Jurkat, Clone E6-1 (cell line): Measurements from ENCODE around the gene MYO1B.
A peak's percentile ranks its signal among the peaks of the same experiment; 100 is the strongest.

ENCODE experiments used
- DNase-seq: peaks from one replicate; pipeline ENCODE4 v3.0.0-alpha.2; 2011; ENCODE audit warnings: low read depth, low spot score
- H3K4me3 ChIP-seq: 2 replicates; pipeline ENCODE4 v1.5.1; 2011; ENCODE audit warnings: mild to moderate bottlenecking, low read length, control low read depth, moderate library complexity

Gene MYO1B

GRCh38 chr2:191222952-191223351, 22.3 kb upstream of the MYO1B start:
- no peak for DNase-seq
- no peak overlapping the region for H3K4me3 ChIP-seq

DNA sequence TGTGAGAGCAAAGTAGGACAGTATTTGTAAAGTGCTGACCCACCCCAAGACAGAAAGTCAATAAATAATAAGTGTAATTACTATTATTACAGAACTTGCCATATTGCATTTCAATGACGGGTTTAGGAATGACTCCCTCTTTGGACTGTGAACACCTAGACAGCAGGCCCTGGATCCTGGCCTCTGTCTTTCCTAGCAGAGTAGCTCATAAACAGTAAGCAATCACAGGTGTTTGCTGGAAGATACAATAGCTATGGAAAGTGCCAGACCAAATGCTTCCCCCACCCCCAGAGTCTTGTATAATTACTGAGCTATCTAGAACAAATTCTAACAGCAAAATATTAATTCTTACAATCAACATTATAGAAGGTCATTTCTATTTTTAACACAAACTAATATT, 20.1 kb upstream of the MYO1B start:
- DNase-seq: no peak
- no peak overlapping the region for H3K4me3 ChIP-seq

DNA sequence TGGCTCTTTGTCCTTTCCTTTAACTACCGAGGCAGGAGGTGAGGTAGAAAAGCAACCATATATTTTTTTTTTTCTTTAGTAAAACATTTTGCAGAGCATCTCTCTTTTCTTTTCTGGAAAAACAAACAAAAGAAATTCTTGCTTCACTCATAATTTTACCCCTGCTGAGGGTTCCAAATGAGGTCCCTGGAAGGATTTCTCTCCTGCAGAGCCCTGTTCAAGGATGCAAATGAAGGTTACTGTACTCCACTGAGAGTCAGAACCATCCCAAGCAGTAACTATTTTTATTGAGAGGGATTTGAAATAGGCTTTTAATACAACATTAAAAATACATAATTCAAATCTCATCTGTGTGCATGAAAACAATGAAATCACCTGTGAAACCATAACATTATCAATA, 19.5 kb upstream of the MYO1B start:
- H3K4me3 ChIP-seq: no peak overlapping the region
- no peak for DNase-seq

DNA sequence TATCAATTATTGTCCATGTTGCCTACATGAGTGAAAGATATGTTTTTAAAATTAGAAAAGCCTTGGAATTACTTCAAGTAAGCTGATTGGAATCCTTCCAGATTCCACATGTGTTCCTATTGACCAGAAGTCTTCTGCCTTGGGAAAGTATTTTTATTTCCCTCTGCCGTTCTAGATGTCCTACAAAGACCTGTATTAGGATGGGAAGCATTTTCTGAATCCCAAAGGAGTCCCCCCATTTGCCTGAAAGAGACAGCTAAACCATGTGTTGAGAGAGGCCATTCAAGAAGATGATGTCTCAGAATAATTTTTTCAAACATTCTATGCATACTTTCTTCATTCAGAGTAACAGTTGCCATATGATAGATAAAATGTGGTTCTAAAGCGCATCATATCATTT, 19.0 kb upstream of the MYO1B start:
- no peak overlapping the region for H3K4me3 ChIP-seq
- no peak for DNase-seq

- H3K4me3 ChIP-seq: no peak overlapping the region
Measured at GRCh38 chr2:191228333-191228732, 16.9 kb upstream of the MYO1B start.

DNA sequence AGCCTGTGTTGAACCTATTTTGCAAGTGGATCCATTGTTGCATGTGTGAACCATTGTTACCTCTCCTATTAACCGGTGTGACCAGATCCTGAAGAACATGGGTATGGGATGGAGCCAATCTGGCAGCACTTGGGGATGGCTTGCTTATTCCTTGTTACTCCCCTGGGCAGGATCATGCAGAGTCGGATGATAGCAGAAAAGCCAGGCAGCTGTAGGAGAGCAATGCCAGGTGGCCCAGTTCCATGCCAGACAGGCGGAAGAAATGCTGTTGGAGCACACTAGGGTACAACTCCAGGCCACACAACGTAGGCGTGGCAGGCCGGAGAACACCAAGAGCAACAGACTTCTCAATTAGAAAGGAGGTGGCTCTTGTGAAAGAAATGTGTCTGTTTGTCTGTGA, 16.3 kb upstream of the MYO1B start:
- DNase-seq: no peak
- H3K4me3 ChIP-seq: no peak overlapping the region

More at GRCh38 chr2:191228333-191228732, 16.9 kb upstream of the MYO1B start:
- no peak for DNase-seq

- DNase-seq: no peak
- no peak overlapping the region for H3K4me3 ChIP-seq
Measured at GRCh38 chr2:191230174-191230573, 15.0 kb upstream of the MYO1B start.

DNA sequence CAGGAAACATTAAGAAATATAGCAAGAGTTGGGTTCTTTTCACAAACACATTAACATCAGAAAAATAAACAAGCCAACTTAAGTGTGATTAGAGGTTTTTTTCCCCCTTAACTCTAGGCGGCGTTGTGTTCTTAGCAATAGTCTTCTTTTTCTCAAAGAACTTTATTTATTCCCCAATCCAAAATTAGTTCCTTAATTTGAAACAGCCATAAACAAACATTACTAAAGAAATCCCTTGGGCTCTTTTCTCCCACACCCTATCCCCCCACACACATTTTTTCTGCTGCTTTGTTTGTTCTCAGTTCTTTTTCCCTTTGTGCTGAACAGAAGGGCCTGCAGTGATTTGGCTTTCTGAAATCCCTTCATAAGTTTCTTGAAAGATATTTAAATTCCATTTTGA, 13.2 kb upstream of the MYO1B start:
- peak; percentile 22 for DNase-seq
- no peak overlapping the region for H3K4me3 ChIP-seq

GRCh38 chr2:191233533-191233932, 11.7 kb upstream of the MYO1B start:
- DNase-seq: no peak
- H3K4me3 ChIP-seq: no peak overlapping the region

DNA sequence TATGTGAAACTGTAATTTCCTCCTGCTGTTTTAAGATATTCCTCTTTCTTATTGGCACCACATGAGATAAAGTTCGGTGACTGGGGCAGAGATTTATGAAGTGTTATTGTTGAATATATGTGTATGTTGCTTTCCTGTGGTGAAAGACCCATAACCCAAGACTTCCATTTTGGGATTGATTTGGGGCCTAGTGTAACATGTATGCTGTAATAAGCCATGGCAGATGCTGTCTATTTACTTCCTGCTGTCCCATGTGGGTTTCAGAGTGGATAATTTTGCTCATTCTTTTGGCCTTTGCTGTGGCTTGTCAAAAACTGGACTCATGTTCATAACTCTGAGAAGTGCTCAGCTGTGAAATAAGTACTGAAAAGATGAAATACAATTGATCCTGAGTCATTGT, 10.8 kb upstream of the MYO1B start:
- DNase-seq: no peak
- no peak overlapping the region for H3K4me3 ChIP-seq

DNA sequence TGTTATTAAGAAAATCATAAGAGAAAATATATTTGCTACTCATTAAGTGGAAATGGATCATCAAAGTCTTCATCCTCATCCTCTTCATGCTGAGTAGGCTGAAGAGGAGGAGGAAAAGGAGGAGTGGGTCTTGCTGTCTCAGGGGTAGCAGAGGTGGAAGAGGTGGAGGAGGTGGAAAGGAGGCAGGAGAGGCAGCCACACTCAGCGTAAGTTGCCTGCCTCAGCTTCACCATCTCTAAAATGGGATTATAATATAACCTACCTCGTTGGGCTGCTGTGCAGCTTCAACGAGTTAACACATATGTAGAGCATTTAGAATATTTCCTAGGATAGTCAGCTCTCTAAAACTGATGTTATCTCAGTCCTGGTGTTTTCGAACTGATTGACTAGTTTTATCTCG, 4.3 kb upstream of the MYO1B start:
- DNase-seq: no peak
- no peak overlapping the region for H3K4me3 ChIP-seq

DNA sequence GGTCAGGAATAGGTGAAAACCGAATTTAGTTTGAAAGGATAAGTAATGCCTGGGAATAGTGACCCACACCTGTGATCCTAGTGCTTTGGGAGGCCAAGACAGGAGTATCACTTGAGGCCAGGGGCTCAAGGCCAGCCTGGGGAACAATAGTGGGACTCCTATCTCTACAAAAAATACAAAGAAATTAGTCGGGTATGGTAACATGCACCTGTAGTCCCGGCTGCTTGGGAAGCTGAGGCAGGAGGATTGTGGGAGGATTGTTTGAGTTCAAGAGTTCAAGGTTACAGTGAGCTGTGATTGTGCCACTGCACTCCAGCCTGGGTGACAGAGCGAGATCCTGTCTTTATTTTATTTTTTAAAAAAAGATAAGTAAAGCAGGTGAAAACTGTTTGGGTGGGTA, 3.8 kb upstream of the MYO1B start:
- no peak overlapping the region for H3K4me3 ChIP-seq

DNA sequence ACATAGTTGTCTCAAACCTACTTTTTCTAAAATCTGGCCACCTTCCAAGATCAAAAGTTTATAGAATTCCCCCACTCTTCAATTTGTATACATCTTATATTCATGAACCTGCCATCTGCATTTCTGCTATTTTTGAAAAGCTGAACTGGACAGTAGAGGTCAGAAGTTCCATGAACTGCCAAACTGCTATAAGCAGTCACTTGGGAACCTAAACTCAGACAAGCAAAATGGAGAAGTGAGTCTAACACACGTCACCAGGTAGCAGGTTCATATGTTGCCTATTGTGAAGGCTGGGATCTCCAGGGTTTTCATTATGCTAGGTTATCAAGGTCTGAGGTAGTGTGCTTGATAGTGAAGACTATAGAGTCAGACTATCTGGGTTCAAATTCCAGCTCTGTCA, 2.0 kb upstream of the MYO1B start:
- no peak overlapping the region for H3K4me3 ChIP-seq
- DNase-seq: no peak

More for the DNA sequence above, 3.8 kb upstream of the MYO1B start:
- DNase-seq: no peak

GRCh38 chr2:191244350-191244749, 854 bp upstream of the MYO1B start:
- no peak for DNase-seq
- no peak overlapping the region for H3K4me3 ChIP-seq

- DNase-seq: peak; percentile 52
- H3K4me3 ChIP-seq: peak overlapping the region; percentile 77
Measured at GRCh38 chr2:191245869-191246531, 796 bp downstream of the MYO1B start.

DNA sequence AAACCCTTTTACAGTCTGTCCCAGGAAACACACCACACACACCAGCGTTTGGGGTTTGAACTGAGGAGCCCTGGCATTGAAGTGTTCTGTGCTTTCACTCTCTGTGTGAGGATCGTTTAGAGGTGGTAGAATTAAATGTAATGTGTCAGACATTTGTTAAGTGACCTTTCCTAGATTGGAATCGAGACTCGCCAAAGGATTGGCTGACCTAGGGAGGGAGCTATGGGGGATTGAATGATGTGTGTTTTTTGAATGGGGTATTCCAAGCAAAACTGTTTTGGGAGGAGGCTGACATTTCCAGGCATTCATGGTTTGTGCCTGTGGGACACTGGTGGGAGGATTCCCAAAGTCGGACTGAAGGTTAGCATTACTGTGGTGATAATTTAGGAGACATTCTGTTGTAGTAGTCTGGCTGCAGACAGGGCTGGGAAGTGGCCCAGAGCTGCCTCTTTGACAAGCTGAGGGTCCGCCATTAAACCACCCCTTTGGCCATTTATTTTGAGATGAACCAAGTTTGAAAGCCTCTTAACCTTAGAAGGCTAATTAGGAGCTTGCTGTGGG, 1.7 kb downstream of the MYO1B start:
- DNase-seq: peak; percentile 16
- peak overlapping the region; percentile 77 for H3K4me3 ChIP-seq

GRCh38 chr2:191247381-191248057, 2.3 kb downstream of the MYO1B start:
- H3K4me3 ChIP-seq: no peak overlapping the region
- DNase-seq: no peak

GRCh38 chr2:191249156-191249813, 4.1 kb downstream of the MYO1B start:
- H3K4me3 ChIP-seq: no peak overlapping the region
- no peak for DNase-seq

GRCh38 chr2:191250400-191250799, 5.2 kb downstream of the MYO1B start:
- DNase-seq: no peak
- H3K4me3 ChIP-seq: no peak overlapping the region

DNA sequence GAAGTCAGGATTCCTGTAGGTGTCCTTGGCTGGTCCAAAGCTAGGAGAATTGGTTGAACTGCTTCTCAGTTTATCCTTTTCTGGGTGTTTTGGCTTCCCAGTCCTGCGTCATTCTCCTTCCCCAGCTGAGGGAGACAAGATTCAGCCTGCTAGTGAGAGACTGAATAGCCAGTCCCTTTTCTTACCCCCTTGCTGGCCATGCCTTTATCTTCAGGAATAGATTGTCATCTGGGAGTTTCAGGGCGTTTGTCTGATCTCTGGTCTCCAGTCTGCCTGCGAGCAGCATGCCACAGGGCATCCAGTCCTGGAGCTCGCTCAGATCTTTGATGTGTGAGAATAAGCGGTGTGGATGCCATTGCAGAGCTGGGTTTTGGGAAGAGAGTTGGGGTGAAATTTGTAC, 5.8 kb downstream of the MYO1B start:
- no peak for DNase-seq
- no peak overlapping the region for H3K4me3 ChIP-seq
